C4-2B (cell line): Measurements from ENCODE around the gene VOPP1.

Experiments used
- H3K27ac ChIP-seq: fragments of 450-650 bp; 2 replicates; pipeline ENCODE4 v1.5.1; 2017
- ZFX ChIP-seq: fragments of 450-650 bp; IDR thresholded peaks from 2 replicates; pipeline ENCODE4 v1.6.1; 2017
- TF ChIP-seq, protein P1 (sequence below): fragments of 450-650 bp; conservative IDR thresholded peaks from 2 replicates; pipeline ENCODE4 v1.5.1; 2017; ENCODE audit warnings: mild to moderate bottlenecking

Gene VOPP1

DNA sequence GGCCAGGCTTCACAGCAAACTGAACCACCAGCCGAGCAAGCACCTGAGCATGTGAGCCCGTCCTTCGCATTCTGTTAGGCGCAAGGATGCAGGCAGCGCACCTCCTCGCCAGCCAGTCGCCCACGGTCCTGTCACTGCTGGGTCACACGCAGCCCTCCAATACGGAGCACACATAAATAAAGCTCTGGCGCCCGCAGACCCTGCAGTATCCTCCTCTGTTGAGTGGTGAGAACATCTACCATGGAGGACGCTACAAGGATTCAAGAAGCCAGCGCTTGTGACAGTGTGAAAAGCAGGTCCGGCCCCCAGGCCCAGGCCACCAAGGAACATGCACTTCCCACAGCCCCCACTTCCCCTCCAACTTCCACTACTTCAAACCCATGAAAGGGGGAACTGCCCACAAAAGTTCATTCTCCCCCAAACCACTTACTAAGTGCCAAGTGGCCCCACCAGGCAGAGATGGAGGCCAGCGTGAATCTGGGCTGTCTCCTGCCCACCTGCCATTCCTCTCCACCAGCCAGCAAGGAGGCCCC lies 34.8 kb downstream of the VOPP1 start:
- TF ChIP-seq, protein P1, sequence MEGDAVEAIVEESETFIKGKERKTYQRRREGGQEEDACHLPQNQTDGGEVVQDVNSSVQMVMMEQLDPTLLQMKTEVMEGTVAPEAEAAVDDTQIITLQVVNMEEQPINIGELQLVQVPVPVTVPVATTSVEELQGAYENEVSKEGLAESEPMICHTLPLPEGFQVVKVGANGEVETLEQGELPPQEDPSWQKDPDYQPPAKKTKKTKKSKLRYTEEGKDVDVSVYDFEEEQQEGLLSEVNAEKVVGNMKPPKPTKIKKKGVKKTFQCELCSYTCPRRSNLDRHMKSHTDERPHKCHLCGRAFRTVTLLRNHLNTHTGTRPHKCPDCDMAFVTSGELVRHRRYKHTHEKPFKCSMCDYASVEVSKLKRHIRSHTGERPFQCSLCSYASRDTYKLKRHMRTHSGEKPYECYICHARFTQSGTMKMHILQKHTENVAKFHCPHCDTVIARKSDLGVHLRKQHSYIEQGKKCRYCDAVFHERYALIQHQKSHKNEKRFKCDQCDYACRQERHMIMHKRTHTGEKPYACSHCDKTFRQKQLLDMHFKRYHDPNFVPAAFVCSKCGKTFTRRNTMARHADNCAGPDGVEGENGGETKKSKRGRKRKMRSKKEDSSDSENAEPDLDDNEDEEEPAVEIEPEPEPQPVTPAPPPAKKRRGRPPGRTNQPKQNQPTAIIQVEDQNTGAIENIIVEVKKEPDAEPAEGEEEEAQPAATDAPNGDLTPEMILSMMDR = no peak
- TF ChIP-seq ZFX = no peak
- H3K27ac ChIP-seq = no peak overlapping the region

DNA sequence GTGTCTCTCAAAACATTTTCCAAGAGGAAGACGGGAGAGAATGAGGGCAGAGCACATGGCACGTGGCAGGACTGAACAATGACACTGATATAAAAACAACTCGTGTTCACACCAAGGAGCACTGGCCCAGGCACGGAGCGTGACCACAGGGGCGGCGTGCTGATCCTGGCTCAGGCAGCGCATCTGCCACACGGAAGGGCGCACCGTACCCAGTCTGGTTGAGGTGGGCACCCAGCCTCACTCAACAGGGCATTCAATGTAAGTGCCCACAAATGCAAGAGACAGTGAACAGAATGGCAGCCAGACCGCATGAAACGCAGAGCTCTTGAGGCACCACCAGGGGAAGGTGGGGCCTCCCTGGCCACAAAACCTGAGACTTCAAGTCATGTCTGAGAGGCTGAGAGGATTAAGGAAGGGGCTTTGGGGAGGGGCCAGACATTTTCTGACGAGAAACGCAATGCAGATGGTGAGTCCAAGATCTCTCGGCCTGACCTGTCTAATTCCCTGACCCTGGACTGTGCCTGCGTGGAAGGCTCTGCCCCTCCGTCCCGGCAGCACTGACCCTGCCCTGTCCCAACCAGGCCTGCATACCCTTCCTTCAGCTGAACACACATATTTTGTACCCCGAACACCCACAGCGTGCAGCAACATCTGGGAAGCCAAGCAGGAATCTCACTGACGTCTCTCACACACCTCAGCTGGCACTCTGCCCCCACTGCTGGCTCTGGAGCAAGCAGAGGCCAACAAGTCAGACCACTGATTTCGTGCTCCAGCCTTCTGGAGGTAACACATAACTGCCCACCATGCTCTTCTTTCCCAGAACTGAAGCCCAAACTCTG lies 35.5 kb downstream of the VOPP1 start:
- no peak for TF ChIP-seq ZFX
- TF ChIP-seq, protein P1 = no peak
- no peak overlapping the region for H3K27ac ChIP-seq

DNA sequence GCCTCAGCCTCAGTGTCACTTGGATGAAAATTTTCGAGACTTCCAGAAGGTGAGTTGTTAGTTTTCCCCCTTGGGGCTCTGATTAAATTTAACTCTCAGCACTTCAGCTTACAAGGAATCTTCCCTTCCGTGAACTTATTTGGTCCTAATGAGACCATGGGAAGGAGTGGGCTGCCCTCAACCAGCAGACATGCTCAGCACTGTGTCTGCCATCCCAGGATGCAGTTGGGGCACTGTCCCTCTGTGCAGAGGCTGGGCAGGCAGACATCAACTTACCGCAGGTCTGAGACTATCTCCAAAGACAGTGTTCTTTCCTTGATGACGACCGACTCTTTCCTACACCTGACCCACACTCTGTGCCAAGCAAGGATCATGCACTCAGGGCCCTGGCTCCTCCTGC lies 36.7 kb downstream of the VOPP1 start:
- H3K27ac ChIP-seq = no peak overlapping the region

DNA sequence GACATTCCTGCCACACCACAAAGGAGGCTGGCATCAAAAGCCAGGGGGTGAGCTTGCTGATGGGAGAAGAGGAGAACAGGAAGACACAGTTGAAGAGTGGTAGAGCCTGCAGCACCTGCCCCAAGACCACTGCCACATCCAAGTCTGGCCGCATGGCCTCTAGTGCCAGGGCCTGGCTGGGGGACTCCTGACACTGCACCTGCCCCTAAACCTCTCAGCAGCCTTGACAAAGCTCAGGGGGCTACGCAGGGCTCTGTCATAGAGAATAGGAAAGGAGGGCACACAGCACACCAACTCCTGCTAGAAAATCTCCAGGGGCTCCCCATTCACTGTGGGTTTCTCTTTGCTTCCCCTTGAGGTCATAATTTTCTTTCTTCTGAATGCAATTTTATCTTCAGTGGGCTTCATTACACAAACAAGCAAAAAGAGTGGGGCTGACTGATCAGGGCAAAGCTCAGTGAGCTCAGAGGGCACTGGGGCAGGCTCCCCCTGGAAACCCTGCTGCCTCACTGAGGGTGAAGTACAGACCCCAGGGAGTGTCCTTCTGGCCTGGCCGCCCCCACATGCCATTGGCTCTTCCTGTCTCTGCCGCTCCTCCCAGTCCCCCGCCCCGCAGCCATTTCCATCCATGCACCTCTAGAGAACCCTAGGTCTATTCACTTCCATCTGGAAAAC lies 37.2 kb downstream of the VOPP1 start:
- H3K27ac ChIP-seq = no peak overlapping the region
- no peak for TF ChIP-seq ZFX
- TF ChIP-seq, protein P1 = no peak

More for the DNA sequence above, 36.7 kb downstream of the VOPP1 start:
- TF ChIP-seq, protein P1 = no peak
- TF ChIP-seq ZFX = no peak

DNA sequence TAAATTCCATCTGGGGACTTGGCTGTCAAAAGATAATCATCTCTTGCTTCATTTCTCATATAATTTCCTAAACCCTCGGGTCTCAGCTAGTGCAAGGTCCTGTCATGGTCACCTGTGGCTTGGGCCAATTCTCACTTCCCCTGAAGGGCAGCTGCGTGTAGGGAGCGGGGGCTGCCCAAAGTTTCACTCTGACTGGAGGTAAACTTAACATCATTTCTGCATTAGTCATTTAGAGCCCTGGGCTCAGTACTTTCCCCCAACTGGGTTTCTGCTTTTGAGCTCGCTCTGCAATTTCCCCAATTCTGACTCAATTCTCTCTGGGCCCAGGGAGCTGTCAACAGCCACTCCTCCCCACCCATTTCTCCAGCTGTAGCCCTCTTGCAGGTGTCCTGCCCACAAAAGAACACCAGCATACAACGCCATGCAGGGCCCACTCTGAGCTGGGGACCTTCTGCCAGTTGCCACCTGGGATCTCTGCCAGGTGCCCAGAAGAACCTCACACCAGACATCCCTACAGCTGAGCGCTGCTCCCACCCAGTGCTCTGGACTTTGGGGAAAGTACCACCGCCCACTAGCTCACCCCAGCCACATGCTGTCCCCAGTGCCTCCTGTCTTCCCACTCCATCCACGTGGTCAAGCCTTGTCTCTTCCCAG lies 37.9 kb downstream of the VOPP1 start:
- H3K27ac ChIP-seq = no peak overlapping the region
- TF ChIP-seq ZFX = no peak
- TF ChIP-seq, protein P1 = no peak

DNA sequence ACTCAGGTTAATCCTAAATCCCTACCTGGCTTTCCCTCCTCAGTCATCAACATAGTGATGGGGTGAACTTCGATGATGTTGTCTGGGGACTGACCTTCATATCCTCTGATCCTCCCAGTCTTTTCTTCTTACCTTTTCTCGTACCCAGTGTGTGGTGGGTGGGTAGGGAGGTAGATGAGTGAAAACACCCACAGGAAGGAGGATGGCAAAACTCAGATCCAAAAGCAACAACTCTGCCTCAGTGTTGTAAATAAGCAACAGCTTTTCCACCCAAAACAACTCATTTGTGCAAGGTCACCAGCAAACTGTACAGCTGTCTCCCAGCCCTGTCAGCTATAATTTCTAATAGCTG lies 38.6 kb downstream of the VOPP1 start:
- H3K27ac ChIP-seq = no peak overlapping the region
- TF ChIP-seq, protein P1 = no peak
- no peak for TF ChIP-seq ZFX
